Astrocyte (in vitro differentiated cells and primary cell): Measurements from ENCODE around the gene OR2L2. TPM values are rescaled to one million over a fixed set of nuclear protein-coding genes. Genes with fewer than 3 reads are reported as not detected.

Experiments
- DNase-seq: peaks from one replicate; pipeline ENCODE4 v3.0.0-alpha.2; 2010; ENCODE audit warnings: low read depth
- FAIRE-seq: peaks from 2 replicates; lab custom pipeline; 2011; peaks lifted over from hg19 to GRCh38; lab: Jason Lieb, UNC
- H2AFZ ChIP-seq: 2 replicates; pipeline ENCODE4 v1.6.0; 2012; ENCODE audit warnings: low read depth, low read length, inconsistent platforms
- H3K27ac ChIP-seq: 2 replicates; pipeline ENCODE4 v1.5.1; 2011; ENCODE audit warnings: low read depth, low read length, inconsistent platforms
- H3K27me3 ChIP-seq: 2 replicates; pipeline ENCODE4 v1.6.0; 2011; ENCODE audit warnings: low read length, inconsistent platforms; ENCODE audit not compliant: insufficient read depth
- H3K36me3 ChIP-seq: 2 replicates; pipeline ENCODE4 v1.5.1; 2011; ENCODE audit warnings: low read length, inconsistent platforms; ENCODE audit not compliant: insufficient read depth
- H3K4me1 ChIP-seq: 2 replicates; pipeline ENCODE4 v1.5.1; 2011; ENCODE audit warnings: low read length, inconsistent platforms; ENCODE audit not compliant: insufficient read depth
- H3K4me2 ChIP-seq: 2 replicates; pipeline ENCODE4 v1.6.0; 2012; ENCODE audit warnings: low read length, inconsistent platforms
- H3K4me3 ChIP-seq: 2 replicates; pipeline ENCODE4 v1.5.1; 2011; ENCODE audit warnings: low read depth, mild to moderate bottlenecking, low read length, inconsistent platforms; ENCODE audit not compliant: insufficient read depth
- H3K79me2 ChIP-seq: 2 replicates; pipeline ENCODE4 v1.6.0; 2012; ENCODE audit warnings: mild to moderate bottlenecking, low read length, inconsistent platforms; ENCODE audit not compliant: insufficient read depth
- H3K9ac ChIP-seq: 2 replicates; pipeline ENCODE4 v1.6.0; 2012; ENCODE audit warnings: mild to moderate bottlenecking, low read length, inconsistent platforms
- H3K9me3 ChIP-seq: 2 replicates; pipeline ENCODE4 v1.5.1; 2012; ENCODE audit warnings: low read depth, mild to moderate bottlenecking, low read length, inconsistent platforms; ENCODE audit not compliant: insufficient read depth
- H4K20me1 ChIP-seq: 2 replicates; pipeline ENCODE4 v1.6.0; 2012; ENCODE audit warnings: low read length, inconsistent platforms; ENCODE audit not compliant: insufficient read depth
- H3K27ac Mint-ChIP-seq: one replicate; pipeline ENCODE4 v1.8.0; 2021; ENCODE audit warnings: mild to moderate bottlenecking, mixed read lengths; ENCODE audit not compliant: unreplicated experiment
- H3K27me3 Mint-ChIP-seq: one replicate; pipeline ENCODE4 v1.8.0; 2021; ENCODE audit warnings: low read depth, mixed read lengths; ENCODE audit not compliant: unreplicated experiment
- H3K36me3 Mint-ChIP-seq: one replicate; pipeline ENCODE4 v1.8.0; 2021; ENCODE audit warnings: low read depth, mixed read lengths; ENCODE audit not compliant: unreplicated experiment
- H3K4me1 Mint-ChIP-seq: one replicate; pipeline ENCODE4 v1.8.0; 2021; ENCODE audit warnings: low read depth, mixed read lengths; ENCODE audit not compliant: unreplicated experiment
- H3K4me3 Mint-ChIP-seq: one replicate; pipeline ENCODE4 v1.8.0; 2021; ENCODE audit warnings: mild to moderate bottlenecking, moderate library complexity, mixed read lengths; ENCODE audit not compliant: unreplicated experiment
- H3K9me3 Mint-ChIP-seq: one replicate; pipeline ENCODE4 v1.8.0; 2021; ENCODE audit warnings: mild to moderate bottlenecking, mixed read lengths; ENCODE audit not compliant: unreplicated experiment
- CTCF ChIP-seq: IDR thresholded peaks from 2 replicates; pipeline ENCODE4 v1.5.1; 2011; ENCODE audit warnings: low read depth, mild to moderate bottlenecking, inconsistent platforms, low read length, moderate library complexity; ENCODE audit not compliant: insufficient read depth
- EZH2 ChIP-seq: IDR thresholded peaks from 2 replicates; pipeline ENCODE4 v1.6.1; 2012; ENCODE audit warnings: mild to moderate bottlenecking, low read length, inconsistent platforms; ENCODE audit not compliant: insufficient read depth
- total RNA-seq: library from RNA; stranded (reverse); gene quantifications from 2 replicates; pipeline ENCODE4 v1.2.1, GENCODE V29; 2021

OR2L2 gene
- total RNA-seq, 1 donor from 2014 or later, result not detected

DNA sequence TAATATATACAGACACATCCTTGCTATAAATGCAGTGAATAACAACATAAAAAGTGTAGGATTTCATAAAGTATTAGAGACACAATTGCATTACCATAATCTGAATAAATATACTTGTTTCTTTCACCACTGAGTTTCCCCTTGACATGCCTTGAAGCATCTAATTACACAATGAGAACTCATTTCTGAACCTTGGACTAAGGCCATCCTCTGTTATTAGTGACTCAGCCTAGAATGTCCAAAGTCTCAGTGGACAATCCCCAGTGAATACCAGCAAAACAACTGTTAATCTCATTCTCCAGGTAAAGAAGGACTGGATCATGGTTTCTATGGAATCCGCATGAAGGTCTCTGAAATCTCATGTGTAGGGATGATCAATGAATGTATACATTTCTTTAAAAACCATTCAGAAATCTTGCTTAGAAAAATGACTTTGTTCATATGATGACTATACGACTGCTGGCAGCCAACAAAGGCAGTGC is 16.6 kb upstream of the OR2L2 start, which contains the start of gene OR2L5:
OR2L5 (plus strand) TSS at position 432 of the 482 bp plus-strand sequence. CDS start 8,288 bp downstream, outside the sequence.
- H3K4me3 ChIP-seq, result no peak within 1 kb of the TSS
- no peak for DNase-seq
- H3K79me2 ChIP-seq, result no peaks in the 10 kb centered on the region
- TF ChIP-seq EZH2 (no peak), CTCF (no peak)
- H3K4me3 Mint-ChIP-seq, result no peak within 1 kb of the TSS
- no peak within 1 kb of the TSS for H3K4me2 ChIP-seq
- FAIRE-seq, result no peak
- no peak within 1 kb of the TSS for H3K9ac ChIP-seq
- H4K20me1 ChIP-seq, result no peaks in the 10 kb centered on the region
- peaks cover 10% of the 10 kb centered on the region for H3K9me3 Mint-ChIP-seq
- no peaks in the 10 kb centered on the region for H3K27me3 ChIP-seq
- H3K27ac ChIP-seq, result no peak within 1 kb of the TSS
- H2AFZ ChIP-seq, result no peak within 1 kb of the TSS
- H3K4me1 Mint-ChIP-seq, result no peaks in the 10 kb centered on the region
- H3K27ac Mint-ChIP-seq, result no peak within 1 kb of the TSS
- peaks cover 8% of the 10 kb centered on the region for H3K9me3 ChIP-seq
- no peaks in the 10 kb centered on the region for H3K4me1 ChIP-seq
- no peaks in the 10 kb centered on the region for H3K36me3 Mint-ChIP-seq
- no peaks in the 10 kb centered on the region for H3K36me3 ChIP-seq
- H3K27me3 Mint-ChIP-seq, result no peaks in the 10 kb centered on the region

DNA sequence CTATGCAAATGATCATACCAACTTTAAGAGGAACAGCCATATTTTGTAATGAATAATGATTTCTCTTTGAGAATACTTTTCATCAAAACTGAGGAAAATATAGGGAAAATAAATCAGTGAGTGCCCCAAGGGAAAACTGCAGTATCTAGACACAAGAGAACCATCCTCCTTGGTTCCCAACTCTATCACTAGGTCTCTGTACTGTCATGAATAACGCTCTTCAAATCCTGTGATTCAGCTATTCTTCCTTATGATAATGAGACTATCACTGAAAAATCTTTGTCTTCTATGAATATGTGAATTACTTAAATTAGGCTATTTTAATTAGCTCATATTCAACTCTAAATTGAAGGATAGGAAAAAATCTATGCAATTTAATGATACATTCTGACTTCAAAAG is 14.1 kb upstream of the OR2L2 start:
- FAIRE-seq, result no peak
- Mint-ChIP-seq H3K27me3 (no peaks in the 10 kb centered on the region), H3K4me1 (no peaks in the 10 kb centered on the region)

More for the DNA sequence above, 14.1 kb upstream of the OR2L2 start:
- no peaks in the 10 kb centered on the region for H3K36me3 Mint-ChIP-seq
- H3K27me3 ChIP-seq, result no peaks in the 10 kb centered on the region
- no peak overlapping the region for H3K27ac Mint-ChIP-seq
- no peaks in the 10 kb centered on the region for H4K20me1 ChIP-seq
- DNase-seq, result no peak
- no peak overlapping the region for H3K27ac ChIP-seq
- TF ChIP-seq CTCF (no peak), EZH2 (no peak)
- H3K9ac ChIP-seq, result no peak overlapping the region
- H3K4me3 ChIP-seq, result no peak overlapping the region
- no peak overlapping the region for H2AFZ ChIP-seq
- H3K36me3 ChIP-seq, result no peaks in the 10 kb centered on the region
- H3K4me2 ChIP-seq, result no peak overlapping the region
- peaks cover 7% of the 10 kb centered on the region for H3K9me3 Mint-ChIP-seq
- H3K4me1 ChIP-seq, result no peaks in the 10 kb centered on the region
- no peaks in the 10 kb centered on the region for H3K79me2 ChIP-seq
- H3K4me3 Mint-ChIP-seq, result no peak overlapping the region
- peaks cover 8% of the 10 kb centered on the region for H3K9me3 ChIP-seq
